Measurements from ENCODE around the gene SMURF1.

- TF ChIP-seq CTCF (IDR thresholded peaks at IDR 0.05; ENCODE audit: insufficient read depth, low read depth, low read length) (no peak), EZH2 (IDR thresholded peaks at IDR 0.05; ENCODE audit: insufficient read depth, low read length) (no peak)
These were observed 106.5 kb downstream of the SMURF1 start for GRCh38 chr7:99037327-99037940.
